Activated CD8-positive, alpha-beta memory T cell treated with anti-CD3 and anti-CD28 coated beads, Interleukin-2, amount 10 ng/mL, durations not matched to agents 7 days and 5 days (primary cell): ENCODE results near the gene RFPL3. TPM values are rescaled to one million over a fixed set of nuclear protein-coding genes. Genes with fewer than 3 reads are reported as not detected.
A peak's percentile ranks its signal among the peaks of the same experiment; 100 is the strongest.
"Not testable (repeated sequence)": the region's sequence is repeated elsewhere in the genome, so short reads cannot be mapped to it uniquely, and the experiment has no call there.

Experiments used
- ATAC-seq: fragments of 150-1000 bp; cut with Tn5 transposase; one replicate; pipeline ENCODE4 v1.10.0; 2021; ENCODE audit warnings: moderate library complexity
- CTCF ChIA-PET: fragments of 350-600 bp; sonication (Branson Sonifier 250); formaldehyde crosslinking; loops from one replicate; lab custom pipeline; 2021; ENCODE audit warnings: antibody characterized with exemption; lab: Charles Lee
- DNase-seq: peaks from one replicate; pipeline ENCODE4 v3.0.0-alpha.2; 2020
- H3K27ac Mint-ChIP-seq: one replicate; pipeline ENCODE4 v1.8.0; 2021; ENCODE audit warnings: mild to moderate bottlenecking, mixed read lengths
- H3K27me3 Mint-ChIP-seq: one replicate; pipeline ENCODE4 v1.8.0; 2021; ENCODE audit warnings: mixed read lengths
- H3K36me3 Mint-ChIP-seq: one replicate; pipeline ENCODE4 v1.8.0; 2021; ENCODE audit warnings: mild to moderate bottlenecking, mixed read lengths
- H3K4me1 Mint-ChIP-seq: one replicate; pipeline ENCODE4 v1.8.0; 2021; ENCODE audit warnings: mixed read lengths
- H3K4me3 Mint-ChIP-seq: one replicate; pipeline ENCODE4 v1.8.0; 2021; ENCODE audit warnings: mild to moderate bottlenecking, moderate library complexity, mixed read lengths
- H3K9me3 Mint-ChIP-seq: one replicate; pipeline ENCODE4 v1.8.0; 2022; ENCODE audit warnings: low read depth, mixed read lengths
- total RNA-seq, 2 experiments: library from RNA; stranded (reverse); gene quantifications; one replicate each; pipeline ENCODE4 v1.2.3, GENCODE V29; 2021

Gene RFPL3
- not detected for total RNA-seq

DNA sequence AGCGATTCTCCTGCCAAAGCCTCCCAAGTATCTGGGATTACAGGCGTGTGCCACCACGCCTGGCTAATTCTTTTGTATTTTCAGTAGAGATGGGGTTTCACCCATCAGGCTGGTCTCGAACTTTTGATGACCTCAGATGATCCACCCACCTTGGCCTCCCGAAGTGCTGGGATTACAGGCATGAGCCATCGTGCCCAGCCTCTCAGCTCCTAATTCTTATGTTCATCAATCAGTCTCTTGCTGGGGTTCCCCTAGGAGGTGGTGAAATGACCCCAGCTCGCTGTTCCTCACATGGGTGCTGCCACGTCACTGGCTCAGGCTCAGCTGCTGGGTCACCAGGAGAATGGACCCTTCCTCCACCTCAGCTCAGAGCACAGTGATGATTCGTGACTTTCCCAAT is at the start of gene RFPL3:
TSS of gene RFPL3 (plus strand) at position 301 of the 400 bp plus-strand sequence. CDS start 205 bp downstream, outside the sequence.
- CTCF ChIA-PET, H3K36me3 Mint-ChIP-seq, ATAC-seq, DNase-seq, H3K4me1 Mint-ChIP-seq, H3K9me3 Mint-ChIP-seq, H3K4me3 Mint-ChIP-seq, H3K27ac Mint-ChIP-seq, H3K27me3 Mint-ChIP-seq: not testable (repeated sequence)

- H3K4me1 Mint-ChIP-seq, result no peaks in the 10 kb centered on the region
- CTCF ChIA-PET, result no interaction called here
- DNase-seq (peak; percentile 35), ATAC-seq (no peak)
- H3K27ac Mint-ChIP-seq, result no peak overlapping the region
- peaks cover 18% of the 10 kb centered on the region for H3K27me3 Mint-ChIP-seq
- no peaks in the 10 kb centered on the region for H3K9me3 Mint-ChIP-seq
- no peak overlapping the region for H3K4me3 Mint-ChIP-seq
- no peaks in the 10 kb centered on the region for H3K36me3 Mint-ChIP-seq
These were observed 49.5 kb upstream of the RFPL3 start for GRCh38 chr22:32308191-32308590.

- H3K27me3 Mint-ChIP-seq, result peaks cover 14% of the 10 kb centered on the region
- no peaks in the 10 kb centered on the region for H3K36me3 Mint-ChIP-seq
- no peaks in the 10 kb centered on the region for H3K9me3 Mint-ChIP-seq
- CTCF ChIA-PET, result no interaction called here
- DNase-seq (no peak), ATAC-seq (no peak)
- H3K4me1 Mint-ChIP-seq, result no peaks in the 10 kb centered on the region
- no peak overlapping the region for H3K4me3 Mint-ChIP-seq
- H3K27ac Mint-ChIP-seq, result no peak overlapping the region
These were observed 48.7 kb upstream of the RFPL3 start for GRCh38 chr22:32308934-32309333.

DNA sequence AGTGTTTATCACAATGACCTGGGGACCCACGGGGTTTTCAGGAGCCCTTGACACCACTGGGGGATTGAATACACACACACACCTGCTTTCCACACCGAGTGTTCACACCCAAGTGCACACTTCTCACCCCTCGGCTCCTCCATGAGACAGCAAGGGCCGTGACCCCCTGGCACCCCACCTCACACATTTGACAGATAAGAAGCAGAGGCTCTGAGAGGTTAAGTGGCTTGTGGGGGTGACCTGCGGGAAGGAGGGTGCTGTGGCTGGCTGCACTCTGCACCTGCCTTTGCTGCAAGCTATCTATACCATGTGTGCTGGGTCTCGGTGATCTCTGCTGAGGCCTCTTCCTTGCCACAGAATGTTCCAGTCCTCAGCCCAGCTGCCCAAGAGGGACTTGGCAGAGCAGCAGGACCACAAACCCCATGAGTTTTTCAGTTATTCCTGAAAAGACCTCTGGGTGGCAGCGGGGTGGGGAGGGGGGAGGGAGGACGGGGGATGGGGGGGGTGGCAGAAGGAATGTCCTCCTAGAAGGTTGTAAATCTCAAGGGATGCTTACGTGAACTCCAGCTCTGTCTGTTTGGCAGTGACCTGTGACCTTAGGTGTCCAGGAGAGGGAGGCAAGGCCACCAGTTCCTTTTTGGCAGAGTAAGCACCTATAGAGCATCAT is 47.9 kb upstream of the RFPL3 start:
- ATAC-seq, result no peak
- CTCF ChIA-PET, result no interaction called here
- no peaks in the 10 kb centered on the region for H3K36me3 Mint-ChIP-seq
- no peak overlapping the region for H3K4me3 Mint-ChIP-seq
- peaks cover 14% of the 10 kb centered on the region for H3K27me3 Mint-ChIP-seq
- no peak overlapping the region for H3K27ac Mint-ChIP-seq
- H3K4me1 Mint-ChIP-seq, result no peaks in the 10 kb centered on the region
- no peak for DNase-seq
- H3K9me3 Mint-ChIP-seq, result no peaks in the 10 kb centered on the region

DNA sequence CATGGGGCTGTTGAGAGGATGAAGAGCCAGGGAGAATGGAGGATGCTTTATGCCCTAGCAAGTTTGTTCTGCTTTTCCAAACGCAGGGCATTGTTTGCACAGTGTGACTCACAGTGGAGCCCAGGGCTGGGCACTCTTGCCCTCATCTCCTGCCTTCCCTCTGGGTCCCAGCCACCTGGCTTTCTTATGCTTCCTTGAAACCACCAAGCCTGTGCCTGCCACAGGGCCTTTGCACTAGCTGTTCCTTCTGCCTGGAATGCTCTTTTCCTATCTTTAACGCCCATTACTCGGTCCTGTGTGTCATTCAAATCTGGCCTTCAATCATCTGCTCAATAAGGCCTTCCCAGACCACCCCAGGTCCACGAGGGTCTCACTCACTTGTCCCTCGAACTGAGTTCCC is 46.9 kb upstream of the RFPL3 start:
- Mint-ChIP-seq H3K9me3 (no peaks in the 10 kb centered on the region), H3K4me3 (no peak overlapping the region), H3K36me3 (no peaks in the 10 kb centered on the region), H3K27ac (no peak overlapping the region), H3K27me3 (peaks cover 18% of the 10 kb centered on the region), H3K4me1 (no peaks in the 10 kb centered on the region)
- peak; percentile 16 for DNase-seq
- ATAC-seq, result no peak
- CTCF ChIA-PET, result no interaction called here

GRCh38 chr22:32311551-32312071 is 46.1 kb upstream of the RFPL3 start:
- no peaks in the 10 kb centered on the region for H3K4me1 Mint-ChIP-seq
- DNase-seq (peak; percentile 18), ATAC-seq (no peak)
- no peaks in the 10 kb centered on the region for H3K36me3 Mint-ChIP-seq
- no peaks in the 10 kb centered on the region for H3K9me3 Mint-ChIP-seq
- no peak overlapping the region for H3K4me3 Mint-ChIP-seq
- peaks cover 23% of the 10 kb centered on the region for H3K27me3 Mint-ChIP-seq
- CTCF ChIA-PET, result no interaction called here
- H3K27ac Mint-ChIP-seq, result no peak overlapping the region

DNA sequence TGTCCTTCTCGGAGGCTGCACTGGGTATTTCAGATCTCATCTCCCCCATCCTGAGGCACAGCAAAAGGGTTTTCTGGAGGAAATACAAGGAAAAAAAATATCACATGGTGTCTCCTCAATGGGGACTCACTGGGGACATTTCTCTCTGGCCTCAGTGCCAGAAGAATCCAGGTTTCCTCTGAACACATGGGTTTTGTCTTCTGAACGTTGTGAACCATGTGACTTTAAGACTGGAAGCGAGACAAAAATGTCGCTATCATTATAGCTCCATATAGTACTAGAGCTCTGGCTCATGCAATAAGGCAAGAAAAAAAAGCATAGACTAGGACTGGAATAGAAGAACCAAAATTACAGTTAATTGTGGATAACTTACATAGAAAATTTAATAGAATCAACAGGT is 44.9 kb upstream of the RFPL3 start:
- Mint-ChIP-seq H3K36me3 (no peaks in the 10 kb centered on the region), H3K27me3 (peaks cover 24% of the 10 kb centered on the region), H3K4me1 (no peaks in the 10 kb centered on the region), H3K4me3 (no peak overlapping the region), H3K9me3 (no peaks in the 10 kb centered on the region), H3K27ac (no peak overlapping the region)
- peak; percentile 16 for DNase-seq
- ATAC-seq, result no peak
- CTCF ChIA-PET, result no interaction called here

DNA sequence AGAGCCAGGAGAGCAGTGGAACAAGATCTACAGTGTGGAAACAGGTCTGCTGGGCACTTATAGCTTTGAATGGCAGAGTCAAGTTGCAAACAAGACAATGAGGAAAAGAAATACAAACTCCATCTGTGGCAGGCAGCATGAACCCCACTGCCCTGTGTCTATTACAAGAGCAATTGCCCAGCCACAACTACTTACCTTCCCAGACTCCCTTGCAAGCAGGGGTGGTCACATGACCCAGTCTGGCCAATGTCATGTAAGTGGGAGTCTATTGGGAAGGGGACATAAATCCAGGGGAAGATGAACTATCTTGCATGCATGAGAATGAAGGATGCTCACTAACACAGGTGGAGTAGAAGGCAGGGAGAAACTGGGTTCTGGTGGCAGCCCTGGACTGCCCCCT is 44.1 kb upstream of the RFPL3 start:
- CTCF ChIA-PET, result no interaction called here
- Mint-ChIP-seq H3K27me3 (peaks cover 25% of the 10 kb centered on the region), H3K9me3 (no peaks in the 10 kb centered on the region), H3K36me3 (no peaks in the 10 kb centered on the region), H3K4me3 (no peak overlapping the region), H3K4me1 (no peaks in the 10 kb centered on the region), H3K27ac (no peak overlapping the region)
- DNase-seq, result peak; percentile 3
- ATAC-seq, result no peak

DNA sequence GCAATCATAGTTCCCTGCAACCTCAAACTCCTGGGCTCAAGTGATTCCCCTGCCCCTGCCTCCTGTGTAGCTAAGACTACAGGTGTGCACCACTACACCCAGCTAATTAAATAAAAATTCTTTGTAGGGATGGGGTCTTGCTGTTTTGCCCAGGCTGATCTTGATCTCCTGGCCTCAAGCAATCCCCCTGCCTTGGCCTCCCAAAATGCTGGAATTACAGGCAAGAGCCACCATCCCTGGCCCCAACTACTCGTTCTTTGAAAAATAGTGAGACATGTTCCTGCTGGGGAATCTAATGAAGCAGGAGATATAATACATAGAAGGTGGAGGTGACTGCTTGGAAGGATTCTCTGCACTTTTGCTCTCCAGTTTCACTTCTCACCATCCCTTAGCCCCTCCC is 40.1 kb upstream of the RFPL3 start:
- CTCF ChIA-PET, result no interaction called here
- ATAC-seq, result no peak
- no peaks in the 10 kb centered on the region for H3K36me3 Mint-ChIP-seq
- no peak overlapping the region for H3K4me3 Mint-ChIP-seq
- H3K4me1 Mint-ChIP-seq, result no peaks in the 10 kb centered on the region
- H3K27ac Mint-ChIP-seq, result no peak overlapping the region
- peaks cover 32% of the 10 kb centered on the region for H3K27me3 Mint-ChIP-seq
- DNase-seq, result no peak
- H3K9me3 Mint-ChIP-seq, result no peaks in the 10 kb centered on the region

- CTCF ChIA-PET, result no interaction called here
- ATAC-seq (no peak), DNase-seq (peak; percentile 4)
- Mint-ChIP-seq H3K36me3 (no peaks in the 10 kb centered on the region), H3K27me3 (peaks cover 32% of the 10 kb centered on the region), H3K4me1 (no peaks in the 10 kb centered on the region), H3K4me3 (no peak overlapping the region), H3K27ac (no peak overlapping the region), H3K9me3 (no peaks in the 10 kb centered on the region)
These were observed 39.3 kb upstream of the RFPL3 start for GRCh38 chr22:32318361-32318760.

GRCh38 chr22:32319861-32320406 is 37.7 kb upstream of the RFPL3 start:
- CTCF ChIA-PET, result no interaction called here
- no peaks in the 10 kb centered on the region for H3K36me3 Mint-ChIP-seq
- H3K27me3 Mint-ChIP-seq, result peaks cover 27% of the 10 kb centered on the region
- H3K9me3 Mint-ChIP-seq, result no peaks in the 10 kb centered on the region
- no peak for ATAC-seq
- peak; percentile 11 for DNase-seq
- no peaks in the 10 kb centered on the region for H3K4me1 Mint-ChIP-seq
- no peak overlapping the region for H3K4me3 Mint-ChIP-seq
- no peak overlapping the region for H3K27ac Mint-ChIP-seq

DNA sequence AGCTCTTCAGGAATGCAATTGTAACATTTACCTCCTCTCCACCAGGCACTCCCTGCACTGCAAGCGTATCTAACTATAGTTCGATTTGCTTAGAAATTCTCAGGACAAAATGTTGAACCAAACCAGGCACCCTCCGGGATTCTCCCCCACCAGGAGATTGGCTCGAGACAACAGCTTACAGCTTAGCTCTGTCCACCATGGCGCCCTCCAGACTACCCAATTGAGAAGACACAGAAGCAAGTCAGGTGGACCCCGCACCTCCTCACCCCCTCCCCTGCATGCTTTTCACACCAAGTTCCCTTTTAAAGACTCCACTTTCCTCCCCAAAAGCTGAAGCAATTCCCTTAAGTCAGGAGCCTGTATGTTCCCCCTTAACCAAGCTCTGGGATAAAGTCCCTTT is 34.7 kb upstream of the RFPL3 start:
- ATAC-seq (no peak), DNase-seq (no peak)
- Mint-ChIP-seq H3K36me3 (no peaks in the 10 kb centered on the region), H3K27ac (no peak overlapping the region), H3K4me3 (no peak overlapping the region), H3K4me1 (no peaks in the 10 kb centered on the region), H3K27me3 (peaks cover 13% of the 10 kb centered on the region), H3K9me3 (no peaks in the 10 kb centered on the region)
- CTCF ChIA-PET, result no interaction called here

- no peaks in the 10 kb centered on the region for H3K36me3 Mint-ChIP-seq
- H3K9me3 Mint-ChIP-seq, result no peaks in the 10 kb centered on the region
- no peak overlapping the region for H3K4me3 Mint-ChIP-seq
- CTCF ChIA-PET, result no interaction called here
- H3K4me1 Mint-ChIP-seq, result no peaks in the 10 kb centered on the region
- H3K27ac Mint-ChIP-seq, result no peak overlapping the region
- no peak for ATAC-seq
- peaks cover 10% of the 10 kb centered on the region for H3K27me3 Mint-ChIP-seq
- DNase-seq, result peak; percentile 32
These were observed 34.0 kb upstream of the RFPL3 start for GRCh38 chr22:32323513-32324164.
